Activated CD8-positive, alpha-beta memory T cell treated with anti-CD3 and anti-CD28 coated beads, Interleukin-2, amount 50 U/mL, for 1 hour (primary cell): ENCODE results near the gene CACNA2D3.
"Not testable (repeated sequence)": the region's sequence is repeated elsewhere in the genome, so short reads cannot be mapped to it uniquely, and the experiment has no call there.

ENCODE experiments used
- DNase-seq: peaks from one replicate; pipeline ENCODE4 v3.0.0-alpha.2; 2020; ENCODE audit errors: extremely low read depth

CACNA2D3 gene

DNA sequence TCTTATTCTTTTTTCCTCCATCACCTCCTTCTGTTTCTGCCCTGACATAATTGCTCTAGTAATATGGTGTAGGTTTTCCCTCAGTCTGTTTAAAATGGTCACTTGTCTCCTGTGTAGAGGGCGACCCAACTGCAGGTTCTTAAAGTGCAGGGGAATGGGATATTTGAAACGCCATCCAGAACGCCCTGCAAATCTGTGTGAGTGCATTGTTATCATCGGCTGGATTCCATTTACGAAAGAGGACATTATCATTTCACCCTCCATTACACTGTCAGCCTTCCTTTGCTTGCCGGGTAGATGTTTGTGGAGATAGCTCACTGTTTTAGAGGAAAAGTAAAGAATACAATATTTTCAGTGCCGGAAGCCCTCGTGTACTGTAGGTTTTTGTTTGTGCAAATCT is 451.5 kb downstream of the CACNA2D3 start:
- DNase-seq: no peak

- no peak for DNase-seq
These were observed 452.7 kb downstream of the CACNA2D3 start for GRCh38 chr3:54574906-54575617.

DNA sequence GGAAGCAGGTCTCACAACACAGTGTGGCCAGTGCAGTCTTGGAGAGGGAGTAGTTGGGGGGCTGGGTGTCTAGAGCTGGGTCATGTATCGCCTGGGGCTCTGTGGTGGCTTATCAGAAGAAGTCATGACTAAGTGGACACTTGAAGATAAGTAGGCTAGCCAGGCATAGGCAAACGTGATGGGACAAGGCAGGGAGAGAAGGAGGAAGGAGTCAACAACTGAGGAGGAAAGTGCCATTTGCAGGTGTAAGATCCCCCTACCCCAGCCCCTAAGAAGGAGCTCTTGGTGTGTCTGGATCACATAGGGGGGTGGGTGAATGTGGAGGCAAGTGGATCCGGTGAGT is 453.2 kb downstream of the CACNA2D3 start:
- no peak for DNase-seq

DNA sequence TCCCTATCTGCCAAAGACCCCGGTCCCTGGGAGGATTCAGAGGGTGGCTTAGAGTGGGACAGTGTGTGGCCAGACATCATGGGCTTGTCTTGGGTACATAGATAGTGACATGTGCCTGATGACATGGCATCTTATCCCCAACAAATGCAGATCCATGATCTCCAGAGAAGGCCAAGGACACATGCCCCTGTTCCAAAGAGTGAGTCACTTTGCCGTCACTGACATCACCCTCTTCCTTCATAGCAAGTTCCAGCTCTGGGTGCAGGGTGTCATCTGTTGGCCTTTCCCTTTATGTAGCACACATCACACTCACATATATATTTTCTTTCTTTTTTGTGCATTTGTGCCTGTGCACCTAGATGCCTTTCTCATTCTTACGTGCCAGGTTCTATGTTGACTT is 455.0 kb downstream of the CACNA2D3 start:
- DNase-seq: no peak

- DNase-seq: no peak
These were observed 456.1 kb downstream of the CACNA2D3 start for GRCh38 chr3:54578417-54578816.

DNA sequence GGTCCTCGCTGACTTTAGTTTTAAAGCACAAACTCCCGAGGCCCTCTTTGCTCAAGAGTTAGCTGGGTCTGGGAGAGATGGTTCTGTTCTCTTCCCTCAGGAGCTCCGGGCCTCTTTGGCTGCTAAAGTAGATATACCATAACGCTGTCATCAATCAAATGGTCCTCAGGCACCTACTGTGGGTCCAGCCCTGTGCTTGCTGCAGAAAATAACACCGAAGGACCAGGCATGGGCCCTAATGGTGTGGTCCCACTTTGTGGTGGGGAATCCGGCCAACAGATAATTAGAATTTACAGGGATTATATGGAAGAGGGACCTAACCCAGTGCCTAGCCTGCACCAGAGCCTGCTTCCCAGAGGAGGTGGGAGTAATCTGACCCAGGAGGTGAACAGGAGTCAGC is 458.1 kb downstream of the CACNA2D3 start:
- no peak for DNase-seq

DNA sequence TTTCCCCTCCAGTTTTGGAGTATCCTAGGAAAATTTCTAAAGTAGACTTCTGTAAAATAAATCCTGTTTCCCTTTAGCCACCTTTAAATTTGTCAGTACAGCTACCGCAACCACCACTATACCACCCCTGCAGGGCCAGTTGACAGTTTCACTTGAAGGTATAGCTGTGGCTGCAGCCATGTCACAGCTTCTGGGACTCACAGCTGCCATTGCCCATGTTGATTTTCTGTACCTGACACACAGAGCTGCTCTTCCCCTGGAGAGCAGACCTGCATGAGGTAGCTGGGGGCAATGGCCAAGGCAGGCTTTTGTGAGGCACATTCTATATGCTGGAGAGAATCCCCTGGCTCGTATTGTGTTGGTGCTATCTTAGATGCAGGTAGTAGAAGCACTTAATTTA is 460.1 kb downstream of the CACNA2D3 start:
- no peak for DNase-seq

- DNase-seq: no peak
These were observed 468.8 kb downstream of the CACNA2D3 start for GRCh38 chr3:54591157-54591556.

- no peak for DNase-seq
These were observed 471.3 kb downstream of the CACNA2D3 start for GRCh38 chr3:54593653-54594052.

DNA sequence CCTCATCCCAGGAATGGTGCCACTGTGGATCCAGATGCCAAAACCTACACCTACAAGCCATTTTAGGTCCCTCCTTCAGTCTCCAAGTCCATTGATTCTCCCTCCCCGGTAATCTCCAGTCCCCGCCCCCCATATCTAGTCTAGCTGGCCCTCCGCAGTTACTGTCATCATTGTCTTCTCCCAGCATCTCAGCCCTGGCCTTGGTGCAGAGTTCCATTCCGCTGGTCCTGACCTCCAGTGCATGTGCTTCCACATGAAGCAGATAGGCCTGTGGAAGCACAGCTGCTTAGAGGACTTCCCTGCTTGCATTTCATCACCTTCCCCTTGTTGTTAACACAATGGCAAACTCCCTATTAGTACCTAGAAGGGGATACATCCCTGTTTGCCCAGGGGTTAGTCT is 473.7 kb downstream of the CACNA2D3 start:
- DNase-seq: no peak

- no peak for DNase-seq
These were observed 477.4 kb downstream of the CACNA2D3 start for GRCh38 chr3:54599716-54600115.

- DNase-seq: no peak
These were observed 478.3 kb downstream of the CACNA2D3 start for GRCh38 chr3:54600441-54601204.

DNA sequence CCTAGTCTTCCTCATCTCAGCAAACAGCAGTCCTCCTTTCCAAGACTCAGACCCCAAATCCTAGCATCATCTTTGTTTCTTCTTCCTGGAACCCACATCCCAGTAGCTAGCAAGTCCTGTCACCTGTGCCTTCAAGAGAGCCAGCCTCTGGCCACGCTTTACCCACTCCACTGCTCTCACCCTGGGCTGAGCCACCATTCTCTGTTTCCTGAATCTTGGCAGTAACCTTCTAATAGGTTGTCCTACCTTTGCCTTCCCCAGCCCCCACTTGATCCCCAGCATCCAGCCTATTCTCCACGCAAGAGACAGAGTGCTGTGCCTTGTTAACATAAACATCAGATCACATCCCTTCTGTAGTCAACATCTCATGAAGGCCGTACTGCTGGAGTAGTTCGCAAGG is 482.1 kb downstream of the CACNA2D3 start:
- no peak for DNase-seq

- no peak for DNase-seq
These were observed 485.7 kb downstream of the CACNA2D3 start for GRCh38 chr3:54608041-54608440.

DNA sequence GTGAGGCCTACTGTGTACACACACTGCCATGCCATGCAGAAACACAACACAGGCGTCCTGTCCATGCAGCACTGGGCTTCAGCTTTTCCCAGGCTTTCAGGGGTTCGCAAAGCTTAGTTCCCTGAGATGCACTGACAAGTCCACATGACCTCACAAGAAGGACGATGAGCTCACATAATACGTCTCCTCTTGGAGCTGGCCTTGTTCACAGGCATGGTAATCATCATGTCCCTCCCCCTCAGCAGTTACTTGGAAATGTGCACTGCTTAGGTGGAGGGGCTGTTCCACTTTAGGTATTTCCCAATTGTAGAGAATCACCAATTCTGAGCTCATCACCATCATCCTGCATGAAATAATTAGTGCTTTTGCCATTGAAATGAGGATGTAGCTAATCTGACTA is 496.7 kb downstream of the CACNA2D3 start:
- no peak for DNase-seq

- DNase-seq: no peak
These were observed 497.2 kb downstream of the CACNA2D3 start for GRCh38 chr3:54619531-54619930.

GRCh38 chr3:54621184-54621583 is 498.8 kb downstream of the CACNA2D3 start:
- DNase-seq: no peak

GRCh38 chr3:54622678-54623077 is 500.3 kb downstream of the CACNA2D3 start:
- DNase-seq: no peak

- DNase-seq: no peak
These were observed 503.7 kb downstream of the CACNA2D3 start for GRCh38 chr3:54625805-54626787.

DNA sequence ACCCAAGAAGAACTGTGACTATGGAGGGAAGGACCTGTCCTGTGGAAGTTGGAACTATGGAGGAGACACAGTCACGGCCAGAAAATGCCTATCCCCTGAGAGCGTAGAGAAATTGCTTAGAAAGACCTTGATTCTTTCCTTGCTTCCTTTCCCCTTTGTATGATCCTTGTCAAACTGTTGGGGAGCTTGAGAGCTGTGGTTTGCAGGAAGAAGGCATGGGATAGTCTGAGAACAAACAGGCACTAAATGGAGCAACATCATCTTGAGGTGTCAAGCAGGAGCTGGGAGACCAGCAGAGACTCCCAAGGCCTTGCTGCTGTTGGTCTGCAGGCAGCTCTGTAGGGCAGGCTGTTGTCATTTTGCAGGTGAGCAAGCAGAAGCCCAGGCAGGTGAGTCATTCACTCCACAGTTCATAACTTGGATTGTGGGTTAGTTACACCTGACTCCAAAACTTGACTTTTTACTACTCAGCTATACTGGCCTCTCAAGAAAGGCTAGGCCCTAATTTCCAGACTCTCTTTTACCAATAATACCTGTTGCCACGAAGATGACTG is 506.6 kb downstream of the CACNA2D3 start:
- no peak for DNase-seq

DNA sequence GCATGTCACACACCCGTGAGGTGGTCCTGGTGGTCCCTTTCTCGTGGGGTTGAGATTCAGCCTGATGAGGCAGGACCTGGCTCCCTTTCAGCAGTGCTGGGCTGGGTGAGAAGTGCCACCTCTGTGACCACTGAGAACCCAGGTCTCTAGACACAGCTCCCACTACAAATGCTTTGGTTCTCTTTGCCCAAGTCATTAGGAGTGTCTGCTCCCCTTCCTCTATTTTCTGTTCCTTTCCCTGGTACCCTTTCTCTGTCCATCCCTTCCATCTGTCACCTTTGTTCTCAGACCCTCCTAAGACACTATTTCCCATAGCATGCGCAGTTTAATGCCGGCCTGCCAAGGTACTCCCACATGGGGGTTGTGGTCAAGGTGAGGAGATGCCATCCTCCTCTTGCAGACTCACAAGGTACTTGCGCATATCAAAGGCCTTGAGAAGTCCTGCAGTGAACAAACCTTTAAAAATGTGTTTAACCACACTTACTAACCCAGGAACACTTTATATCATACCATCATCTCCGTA is 507.8 kb downstream of the CACNA2D3 start:
- no peak for DNase-seq

DNA sequence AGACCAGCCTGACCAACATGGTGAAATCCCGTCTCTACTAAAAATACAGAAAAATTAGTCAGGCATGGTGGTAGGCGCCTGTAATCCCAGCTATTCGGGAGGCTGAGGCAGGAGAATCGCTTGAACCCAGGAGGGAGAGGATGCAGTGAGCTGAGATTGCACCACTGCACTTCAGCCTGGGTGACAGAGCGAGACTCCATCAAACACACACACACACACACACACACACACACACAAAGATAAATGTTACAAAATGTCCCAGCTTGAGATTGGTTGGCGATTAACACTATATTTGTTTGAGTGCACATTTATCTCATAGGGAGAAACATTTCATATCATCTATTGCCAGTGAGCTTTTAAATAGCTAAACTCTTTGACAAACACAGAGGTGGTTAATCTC is 508.6 kb downstream of the CACNA2D3 start:
- DNase-seq: not testable (repeated sequence)
